HG02678 (cell line): Measurements from ENCODE around the gene GRK1.

ENCODE experiments used
- ATAC-seq: cut with Tn5 transposase; IDR thresholded peaks from one replicate; pipeline ENCODE4 v1.9.1; 2021; ENCODE audit warnings: mild to moderate bottlenecking, moderate library complexity; ENCODE audit not compliant: unreplicated experiment

GRK1 gene

DNA sequence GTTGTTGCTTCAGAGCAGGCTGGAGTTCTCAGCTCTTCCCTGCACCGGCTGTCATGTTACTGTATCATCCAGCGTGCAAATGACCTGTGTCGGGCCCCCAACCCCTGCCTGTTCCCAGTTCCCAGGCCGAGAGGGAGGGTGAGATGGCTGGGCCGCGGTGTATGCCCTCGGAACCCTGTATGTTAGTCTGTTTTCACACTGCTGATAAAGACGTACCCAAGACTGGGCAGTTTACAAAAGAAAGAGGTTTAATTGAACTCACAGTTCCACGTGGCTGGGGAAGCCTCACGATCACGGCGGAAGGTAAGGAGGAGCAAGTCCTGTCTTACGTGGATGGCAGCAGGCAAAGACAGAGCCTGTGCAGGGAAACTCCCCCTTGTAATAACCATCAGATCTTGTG, 102.9 kb downstream of the GRK1 start:
- no peak for ATAC-seq

DNA sequence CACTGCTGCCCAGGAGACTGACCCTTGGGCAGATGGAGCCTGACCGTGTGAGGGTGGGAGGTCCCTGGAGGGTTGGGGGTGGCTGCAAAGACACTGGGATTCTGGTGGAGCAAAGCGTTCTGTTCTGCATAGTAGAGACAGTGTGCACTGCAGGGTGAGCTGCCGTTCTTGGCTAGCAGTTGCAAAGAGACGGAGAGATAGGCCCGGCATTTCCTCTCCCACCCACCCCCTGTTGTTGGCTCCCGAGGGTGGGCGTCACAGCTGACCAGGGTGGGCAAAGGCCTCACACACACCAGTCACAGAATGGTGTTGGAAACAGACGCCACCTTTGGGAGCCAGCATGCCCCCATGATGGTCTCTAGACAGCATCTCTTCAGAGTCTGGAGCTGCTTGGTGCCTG, 103.4 kb downstream of the GRK1 start:
- ATAC-seq: no peak

DNA sequence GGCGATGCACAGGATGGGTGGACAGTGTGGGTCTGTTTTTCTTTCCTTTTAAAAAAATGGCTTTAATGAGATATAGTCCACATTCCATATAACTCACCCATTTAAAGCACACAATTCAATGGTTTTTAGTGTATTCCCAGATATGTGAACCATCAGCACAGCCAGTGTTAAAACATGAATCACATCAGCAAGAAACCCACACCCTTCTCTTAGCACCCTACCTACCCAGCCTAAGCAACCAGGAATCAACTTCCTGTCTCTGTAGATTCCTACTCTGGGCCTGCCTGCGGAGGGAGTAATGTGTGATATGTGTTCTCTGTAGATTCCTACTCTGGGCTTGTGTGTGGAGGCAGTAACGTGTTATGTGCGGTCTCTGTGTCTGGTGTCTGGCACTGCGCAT, 103.9 kb downstream of the GRK1 start:
- ATAC-seq: no peak

DNA sequence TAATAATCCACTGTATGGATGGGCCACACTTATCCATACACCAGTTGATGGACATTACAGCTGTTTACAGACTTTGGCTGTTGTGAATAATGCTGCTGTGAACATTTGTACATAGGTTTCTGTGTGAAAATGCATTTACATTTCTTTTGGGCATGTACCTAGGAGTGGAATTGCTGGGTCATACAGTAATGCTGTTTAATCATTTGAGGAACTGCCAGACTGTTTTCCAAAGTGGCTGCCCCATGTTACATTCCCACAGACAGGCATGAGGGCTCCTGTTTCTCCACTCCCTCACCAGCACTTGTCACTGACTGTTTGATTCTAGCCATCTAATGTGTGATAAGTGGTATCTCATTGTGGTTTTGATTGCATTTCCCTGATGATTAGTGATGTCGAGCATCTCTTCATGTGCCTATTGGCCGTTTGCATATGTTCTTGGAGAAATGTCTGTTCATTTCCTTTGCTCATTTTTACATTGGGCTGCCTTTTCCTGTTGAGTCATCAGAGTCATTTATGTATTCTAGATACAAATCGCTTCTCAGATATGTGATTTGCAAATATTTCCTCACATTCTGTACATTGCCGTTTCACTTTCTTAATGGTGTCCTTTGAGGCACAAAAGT, 104.8 kb downstream of the GRK1 start:
- ATAC-seq: no peak

DNA sequence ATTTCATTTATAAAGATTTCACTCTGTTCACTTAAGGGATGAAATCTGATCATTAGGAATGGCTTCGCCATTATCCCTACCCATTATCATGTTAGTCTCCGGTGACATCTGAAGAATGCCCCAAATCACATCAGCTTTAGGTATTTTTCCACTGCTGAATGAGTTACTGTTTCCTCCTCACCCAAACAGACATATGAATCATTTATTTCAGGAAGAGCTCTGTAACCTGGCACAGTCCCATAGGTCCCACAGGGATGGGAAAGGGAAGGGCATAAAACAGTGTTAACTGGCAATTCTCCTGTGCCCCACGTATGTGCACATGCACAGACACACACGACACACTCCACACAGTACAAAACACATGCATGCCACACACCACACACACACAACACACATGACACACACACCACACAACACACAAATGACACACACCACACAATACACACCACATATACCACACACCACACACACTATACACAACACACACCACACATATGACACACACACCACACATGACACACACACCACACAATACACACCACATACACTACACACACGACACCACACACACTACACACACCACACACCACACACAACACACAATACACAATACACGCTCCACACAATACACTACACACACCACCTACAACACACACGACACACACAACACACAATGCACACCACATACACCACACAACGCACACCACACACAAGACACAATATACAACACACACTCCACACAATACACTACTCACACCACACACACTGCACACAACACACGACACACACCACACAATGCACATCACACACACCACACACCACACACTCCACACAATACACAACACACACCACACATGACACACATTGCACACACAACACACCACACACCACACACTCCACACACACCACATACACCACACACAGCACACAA, 107.4 kb downstream of the GRK1 start:
- ATAC-seq: no peak

DNA sequence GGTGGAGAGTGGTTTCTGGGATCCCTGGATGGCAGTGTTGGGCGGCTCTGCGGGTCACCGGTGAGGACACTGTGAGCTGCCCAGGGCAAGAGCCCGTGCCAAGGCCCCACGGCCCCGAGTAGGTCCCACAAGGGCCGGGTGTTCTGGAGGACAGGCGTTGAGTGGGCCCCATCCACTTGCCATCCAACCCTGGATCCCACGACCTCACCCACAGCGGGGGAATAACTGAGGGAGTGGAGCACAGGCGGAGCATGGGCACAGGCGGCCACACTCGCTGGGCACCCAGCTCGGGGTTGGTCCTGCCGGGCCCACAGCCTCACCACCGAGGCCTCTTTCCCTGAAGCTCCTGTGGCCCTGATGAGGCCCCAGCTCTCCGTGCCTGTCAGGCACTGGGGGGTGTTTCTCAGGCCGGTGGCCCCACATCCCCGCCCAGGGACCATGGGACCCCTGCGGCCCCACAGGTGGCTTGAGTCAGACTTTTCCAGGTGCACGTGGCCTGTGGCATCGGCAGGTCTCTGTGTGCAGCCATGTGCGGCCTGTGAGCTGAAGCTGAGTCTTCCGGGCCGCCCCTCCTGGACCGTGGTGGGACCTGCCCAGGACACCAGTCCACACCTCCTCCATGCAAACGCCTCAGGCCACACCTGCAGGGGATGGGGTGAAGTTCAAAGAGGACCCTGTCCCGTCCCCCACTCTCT, 108.6 kb downstream of the GRK1 start:
- no peak for ATAC-seq

DNA sequence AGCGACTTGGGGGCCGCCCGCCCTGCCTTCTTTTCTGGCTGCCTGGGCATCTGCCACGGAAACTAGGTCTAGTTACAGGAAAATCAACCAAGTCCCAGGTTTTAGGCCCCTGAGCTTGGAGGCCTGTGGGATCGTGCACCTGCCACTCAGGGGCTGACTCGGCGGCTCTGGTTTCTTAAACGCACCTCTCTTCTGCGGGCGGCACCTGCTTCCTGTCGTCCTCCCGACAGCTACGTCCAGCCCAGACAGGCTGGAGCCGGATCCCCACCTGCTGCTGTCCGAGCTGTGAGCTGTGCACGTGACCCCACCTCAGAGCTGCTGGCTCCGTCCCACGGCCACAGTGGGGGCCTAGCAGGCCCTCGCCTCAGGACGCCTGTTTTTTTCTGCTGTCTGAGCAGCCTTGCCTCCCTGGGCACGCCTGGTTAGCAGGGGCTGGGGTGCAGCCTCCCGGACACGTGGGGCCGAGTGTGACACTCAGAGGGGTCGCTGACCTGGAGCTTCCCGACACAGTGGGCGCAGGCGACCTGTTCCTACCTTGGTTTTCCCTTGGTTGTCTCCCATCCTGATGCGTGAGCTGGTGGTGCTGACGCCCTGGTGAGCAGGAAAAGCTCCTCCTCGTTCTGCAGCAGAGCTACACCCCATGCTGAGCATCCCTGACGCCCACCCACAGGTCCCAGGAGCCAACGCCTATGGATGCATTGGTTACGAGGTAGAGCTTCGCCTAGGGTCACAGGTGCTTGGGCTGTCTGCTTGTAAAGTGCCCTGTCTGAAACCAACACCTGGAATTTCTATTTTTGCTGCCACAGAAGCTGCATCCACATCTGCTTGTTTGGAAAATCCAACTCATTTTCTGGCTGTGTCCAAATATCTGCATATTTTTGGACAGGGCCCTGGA, 109.5 kb downstream of the GRK1 start:
- ATAC-seq: no peak

DNA sequence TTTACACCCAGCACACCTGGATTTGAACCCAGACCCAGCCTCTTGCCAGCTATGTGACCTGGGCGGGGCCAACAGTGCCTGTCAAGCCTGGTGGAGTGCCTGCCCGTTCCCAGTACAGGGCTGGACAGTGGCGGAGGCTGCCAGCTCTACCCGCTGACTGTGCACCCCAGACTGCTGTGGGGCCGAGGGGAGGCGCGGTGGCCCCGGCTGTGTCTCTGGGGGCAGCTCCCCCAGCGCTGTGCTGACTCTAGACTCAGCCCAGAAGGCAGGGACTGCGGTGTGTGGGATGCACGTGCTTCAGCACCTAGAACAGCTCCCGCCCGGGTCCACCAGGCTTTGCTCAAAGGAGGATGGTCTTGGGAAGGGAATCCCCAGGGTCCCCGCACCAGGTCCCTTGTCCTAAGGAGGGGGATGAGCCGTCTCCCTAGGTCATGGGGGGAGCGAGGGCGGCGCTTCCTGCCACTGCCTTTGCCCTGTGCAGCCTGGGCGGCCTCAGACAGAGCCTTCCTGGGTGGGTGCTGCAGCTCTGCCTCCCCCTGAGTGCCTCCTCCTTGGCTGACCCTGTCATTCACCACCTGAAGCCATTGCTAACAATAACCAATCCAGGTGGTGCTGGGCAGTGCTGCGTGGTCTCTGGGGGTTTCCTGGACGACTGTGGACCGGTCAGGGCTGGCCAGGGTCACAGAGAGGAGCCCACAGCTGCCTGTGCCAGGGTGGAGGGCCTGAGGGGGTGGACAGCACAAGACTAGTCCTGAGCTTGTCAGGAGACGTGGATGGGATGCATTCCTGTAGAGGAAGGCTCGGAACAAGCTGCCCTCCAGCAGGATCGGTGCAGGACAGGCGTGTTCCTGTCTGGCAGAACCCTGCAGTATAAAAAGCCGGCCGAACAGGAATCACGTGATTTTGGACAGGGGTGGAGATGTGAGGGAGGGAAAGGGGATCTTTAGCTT, 110.6 kb downstream of the GRK1 start:
- ATAC-seq: no peak

DNA sequence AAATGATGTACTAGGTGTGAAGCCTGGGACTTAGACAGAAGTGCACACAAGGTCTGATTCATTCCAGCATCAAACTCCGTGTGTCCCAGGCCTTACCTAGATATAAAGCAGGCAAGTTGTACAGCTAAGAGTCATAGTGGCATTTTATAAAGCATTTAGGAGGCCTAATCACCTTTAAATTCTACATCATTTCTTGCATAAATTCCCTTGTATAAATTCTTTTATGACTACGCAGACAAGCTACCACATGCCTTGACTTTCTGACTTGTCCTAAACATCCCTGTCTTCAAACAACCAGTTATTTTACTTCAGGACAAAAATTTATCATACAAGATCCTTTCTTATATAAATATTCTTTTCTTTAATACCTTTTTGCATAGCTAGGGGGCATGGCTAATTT, 114.6 kb downstream of the GRK1 start:
- no peak for ATAC-seq

DNA sequence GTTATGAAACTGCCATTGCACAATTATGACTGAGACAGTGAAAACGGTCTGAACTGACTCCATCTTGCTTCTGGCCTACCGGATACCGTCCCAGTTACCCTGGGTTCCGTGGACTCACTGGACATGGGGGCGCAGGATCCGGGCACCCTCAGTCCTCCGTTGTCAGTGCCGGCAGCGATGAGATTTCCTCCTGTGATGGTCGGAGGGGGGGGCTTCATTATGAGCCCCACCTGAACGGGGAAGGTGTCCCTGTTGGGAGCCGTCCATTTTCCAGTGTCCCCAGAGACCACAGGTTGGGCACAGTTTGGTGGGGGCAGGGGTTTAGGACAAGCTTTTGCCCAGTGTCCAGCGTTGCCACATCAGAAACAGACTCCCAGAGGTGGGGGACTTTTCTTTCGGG, 115.5 kb downstream of the GRK1 start:
- no peak for ATAC-seq

DNA sequence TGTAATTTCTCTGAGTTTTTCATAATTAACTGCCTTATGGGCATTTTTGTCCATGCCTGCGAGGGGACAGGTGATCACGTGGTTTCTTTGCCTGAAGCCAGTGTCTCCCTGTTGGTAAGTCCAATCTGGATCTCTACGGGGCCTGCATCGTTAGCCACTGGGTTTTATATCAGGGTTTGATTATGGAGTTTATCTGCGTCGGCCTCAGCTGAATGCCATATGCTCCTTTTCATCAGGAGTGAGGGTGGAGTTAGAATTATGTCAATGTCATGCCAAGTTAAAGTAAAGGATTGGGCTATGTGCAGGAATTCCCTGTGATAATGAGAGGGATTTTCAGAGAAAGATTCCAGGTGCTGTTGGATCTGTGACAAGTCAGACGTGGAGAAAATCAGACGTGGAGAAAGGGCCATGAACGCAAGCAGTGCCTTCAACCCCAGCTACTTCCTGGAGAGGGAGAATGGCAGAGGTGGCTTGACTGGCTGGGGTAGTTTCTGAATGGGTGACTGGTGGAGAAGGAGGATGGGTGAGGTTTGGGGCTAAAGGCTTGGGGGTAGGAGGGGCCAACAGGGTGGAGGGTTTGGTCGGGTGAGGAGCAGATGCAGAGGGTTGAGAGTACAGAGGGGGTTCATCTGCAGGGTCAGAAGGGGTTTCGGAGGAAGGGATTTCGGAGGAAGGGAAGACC, 116.3 kb downstream of the GRK1 start:
- no peak for ATAC-seq

DNA sequence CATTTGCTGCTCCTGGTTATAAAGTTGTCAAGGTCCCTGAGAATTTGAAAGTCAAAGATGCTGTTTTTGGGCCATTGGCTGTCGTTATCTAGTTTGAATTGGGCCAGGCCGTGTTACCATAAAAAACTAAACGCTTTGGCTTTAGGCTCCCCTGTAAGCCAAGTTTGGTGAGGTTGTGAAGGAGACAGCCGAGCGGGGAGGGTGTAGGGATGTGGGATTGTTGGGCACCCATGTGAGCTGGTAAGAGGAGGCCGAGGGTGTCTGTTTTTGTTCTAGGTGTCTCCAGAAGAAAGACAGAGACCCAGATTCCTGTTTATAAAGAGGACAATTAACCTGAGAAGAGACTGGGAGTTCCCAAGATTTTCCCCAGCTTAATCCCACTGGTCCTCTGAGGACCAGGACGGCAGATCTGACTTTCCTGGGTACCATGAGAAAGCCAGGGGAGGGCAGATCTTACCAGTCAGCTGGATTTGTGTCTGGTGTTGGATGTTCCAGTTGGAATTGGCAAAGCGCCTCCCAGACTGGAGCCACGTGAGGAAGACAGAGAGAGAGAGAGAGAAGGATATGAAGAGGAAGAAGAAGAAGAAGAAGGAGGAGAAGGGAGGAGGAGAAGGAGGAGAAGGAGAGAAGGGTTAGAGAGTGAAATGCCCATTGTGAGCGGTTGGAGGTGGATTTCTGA, 117.1 kb downstream of the GRK1 start:
- ATAC-seq: no peak

DNA sequence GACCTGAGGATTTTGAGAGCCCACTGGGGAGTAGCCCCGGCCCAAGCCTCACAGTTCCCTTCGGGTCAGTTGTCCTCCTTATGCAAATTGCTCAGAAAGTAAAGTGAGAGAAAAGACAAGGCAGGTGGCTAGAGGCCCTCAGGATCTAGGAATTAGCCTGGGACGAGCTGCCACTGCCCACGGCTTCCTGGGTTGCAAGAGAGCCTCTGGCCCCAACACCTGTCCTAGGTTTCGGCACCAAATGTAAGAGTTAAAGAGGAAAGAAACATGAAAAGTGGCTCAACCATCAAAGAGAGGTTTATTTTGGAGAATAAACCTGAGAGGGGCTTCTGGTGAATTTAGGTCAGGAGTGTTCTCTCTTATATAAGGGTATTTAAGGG, 117.6 kb downstream of the GRK1 start:
- no peak for ATAC-seq

DNA sequence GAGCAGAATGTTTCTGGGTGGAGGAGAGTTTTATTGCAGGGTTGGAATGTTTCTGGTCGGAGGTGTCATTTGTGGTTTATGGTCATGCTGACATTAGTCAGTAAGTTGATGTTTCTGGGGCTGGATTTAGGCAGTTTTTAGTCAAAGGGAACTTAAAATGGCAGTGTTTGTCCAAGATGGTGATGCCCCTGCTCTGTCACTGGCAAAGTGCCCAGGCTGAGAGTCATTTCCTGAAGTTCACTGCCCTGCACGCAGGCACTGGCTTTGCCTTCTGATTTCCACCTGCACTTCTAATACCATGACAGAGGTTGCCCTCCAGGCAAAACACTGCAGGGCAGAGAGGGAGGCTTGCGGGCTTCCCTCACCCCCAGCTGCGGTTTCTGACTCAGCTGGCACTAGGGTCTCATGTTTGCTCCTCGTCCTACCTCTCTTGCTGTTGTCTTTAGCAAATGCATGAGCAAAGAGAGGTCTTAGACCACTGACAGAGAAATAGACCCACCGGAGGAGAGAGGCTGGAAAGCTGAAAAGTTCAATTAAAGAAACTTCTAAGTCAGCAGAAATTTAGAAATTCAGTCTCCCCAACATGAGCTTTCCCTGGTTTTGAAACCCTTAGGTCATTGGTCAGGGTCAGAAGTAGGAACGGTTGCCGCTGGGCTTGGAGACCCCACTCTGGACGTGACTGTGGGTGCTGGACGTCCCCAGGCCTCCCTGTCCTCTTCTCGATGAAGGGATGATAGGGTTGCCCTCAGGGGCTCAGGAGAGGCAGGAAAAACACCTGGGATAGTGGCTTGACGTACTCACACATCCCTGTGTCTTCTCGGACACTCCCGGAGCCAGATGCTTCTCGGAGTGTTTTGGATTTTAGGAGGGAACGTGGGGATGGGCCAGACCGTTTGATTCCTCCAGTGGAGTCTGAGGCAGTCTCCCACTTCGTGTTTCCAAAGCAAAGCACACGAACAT, 118.3 kb downstream of the GRK1 start:
- no peak for ATAC-seq

DNA sequence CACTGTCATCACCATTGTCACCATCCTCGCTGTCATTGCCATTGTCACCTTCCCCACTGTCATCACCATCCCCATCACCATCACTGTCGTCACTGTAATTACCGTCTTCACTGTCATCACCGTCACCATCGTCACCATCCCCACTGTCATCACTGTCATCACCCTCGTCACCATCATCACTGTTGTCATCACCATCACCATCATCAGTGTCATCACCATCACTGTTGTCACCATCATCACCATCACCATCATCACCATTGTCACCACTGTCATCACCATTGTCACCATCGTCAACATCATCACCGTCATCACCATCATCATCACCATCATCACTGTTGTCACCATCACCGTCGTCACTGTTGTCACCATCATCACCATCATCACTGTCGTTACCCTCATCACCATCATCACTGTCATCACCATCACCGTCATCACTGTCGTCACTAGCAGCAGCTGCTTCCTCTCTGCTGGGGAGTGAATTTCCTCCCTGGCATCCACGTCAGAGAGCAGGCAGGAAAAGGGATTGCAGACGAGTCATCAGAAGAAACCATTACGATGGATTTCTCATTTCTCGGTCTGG, 119.3 kb downstream of the GRK1 start:
- ATAC-seq: no peak
